K562 (cell line): ENCODE data around the gene STX3. TPM values are rescaled to one million over a fixed set of nuclear protein-coding genes. Genes with fewer than 3 reads are reported as not detected.

Source experiments
- ATAC-seq: fragments of 200-7000 bp; cut with Tn5 transposase; 3 replicates; pipeline ENCODE4 v1.9.1; 2020; ENCODE audit warnings: moderate library complexity
- BruUV-seq: library from RNA; stranded (reverse); fragments of 400-500 nt; replicated peaks from 2 replicates; lab custom pipeline; 2021; lab: Mats Ljungman, UMichigan
- CTCF ChIA-PET: fragments of 300-600 bp; formaldehyde crosslinking; extraction: SDS; loops from one replicate; lab custom pipeline; 2021; ENCODE audit warnings: low intra/inter-chr PET ratio; lab: Yijun Ruan, JAX
- POLR2A ChIA-PET: fragments of 300-600, 350-650 bp; sonication (Branson Sonifier 250); formaldehyde crosslinking; extraction: SDS; loops from one replicate; lab custom pipeline; 2021; ENCODE audit warnings: antibody characterized with exemption, inconsistent platforms; lab: Yijun Ruan, JAX
- DNase-seq, 4 experiments: peaks; one replicate each; pipeline versions ENCODE4 v3.0.0 to v3.0.0-alpha.2; 2011 to 2018; ENCODE audit warnings: low spot score in 3 of 4, mixed read lengths in 3 of 4; ENCODE audit errors: extremely low read depth in 1 of 4
- FAIRE-seq: peaks from 2 replicates; lab custom pipeline; 2011; peaks lifted over from hg19 to GRCh38; lab: Jason Lieb, UNC
- H2AFZ ChIP-seq: 2 replicates; pipeline ENCODE4 v1.6.0; 2011; ENCODE audit warnings: low read depth, low read length, control low read depth, inconsistent platforms
- H3K27ac ChIP-seq: fragments of 200-600 bp; 3 replicates; pipeline ENCODE4 v1.8.0; 2011; ENCODE audit warnings: low read depth, mild to moderate bottlenecking, control low read depth, inconsistent platforms, low read length, moderate library complexity, mixed read lengths; ENCODE audit errors: extremely low read depth
- H3K27me3 ChIP-seq, 2 experiments: fragments of 300-600 bp in 1 of 2; 2 replicates in 1 of 2; 3 replicates in 1 of 2; pipeline versions ENCODE4 v1.6.0 to v1.8.0; 2011; ENCODE audit warnings: inconsistent platforms in 2 of 2, low read length in 2 of 2, mild to moderate bottlenecking in 1 of 2, mixed read lengths in 1 of 2, moderate library complexity in 1 of 2; ENCODE audit not compliant: control insufficient read depth in 2 of 2, insufficient read depth in 2 of 2
- H3K36me3 ChIP-seq: fragments of 300-600 bp; 3 replicates; pipeline ENCODE4 v1.8.0; 2011; ENCODE audit warnings: mild to moderate bottlenecking, low read length, inconsistent platforms; ENCODE audit not compliant: control insufficient read depth, insufficient read depth
- H3K4me1 ChIP-seq, 2 experiments: fragments of 200-600 bp in 1 of 2; replicated peaks in 1 of 2; 2 replicates in 1 of 2; 3 replicates in 1 of 2; pipeline versions ENCODE4 v1.5.1 to v1.8.0; 2011; ENCODE audit warnings: inconsistent platforms in 2 of 2, low read length in 2 of 2, mild to moderate bottlenecking in 1 of 2, mixed read lengths in 1 of 2, moderate library complexity in 1 of 2; ENCODE audit not compliant: control insufficient read depth in 2 of 2, insufficient read depth in 2 of 2
- H3K4me2 ChIP-seq: 2 replicates; pipeline ENCODE4 v1.6.1; 2011; ENCODE audit warnings: low read length, control low read depth, inconsistent platforms, mixed read lengths; ENCODE audit not compliant: insufficient read depth
- H3K4me3 ChIP-seq: fragments of 200-600 bp; sonication (generic), shearing (Covaris generic); 2 replicates; pipeline ENCODE4 v1.5.1; 2016; ENCODE audit warnings: control low read depth, inconsistent platforms
- H3K79me2 ChIP-seq: fragments of 200-600 bp; 3 replicates; pipeline ENCODE4 v1.8.0; 2011; ENCODE audit warnings: low read length, inconsistent platforms; ENCODE audit not compliant: control insufficient read depth, insufficient read depth
- H3K9ac ChIP-seq, 2 experiments: 2 replicates each; pipeline versions ENCODE4 v1.6.0 to v1.6.1; 2011; ENCODE audit warnings: low read depth in 2 of 2, low read length in 2 of 2, control low read depth in 1 of 2, inconsistent platforms in 1 of 2, mild to moderate bottlenecking in 1 of 2, mixed read lengths in 1 of 2; ENCODE audit not compliant: insufficient read depth in 1 of 2
- H3K9me1 ChIP-seq: one replicate; pipeline ENCODE4 v1.6.0; 2011; ENCODE audit warnings: inconsistent platforms, mild to moderate bottlenecking, low read length, moderate library complexity; ENCODE audit not compliant: control insufficient read depth, insufficient read depth
- H3K9me3 ChIP-seq: replicated peaks from 2 replicates; pipeline ENCODE4 v1.5.1; 2011; ENCODE audit warnings: low read depth, low read length, inconsistent platforms; ENCODE audit not compliant: control insufficient read depth, insufficient read depth
- H4K20me1 ChIP-seq: replicated peaks from 2 replicates; pipeline ENCODE4 v1.6.1; 2011; ENCODE audit warnings: low read length, inconsistent platforms, mixed read lengths; ENCODE audit not compliant: control insufficient read depth, insufficient read depth
- CCAR2 ChIP-seq: fragments of 200-400 bp; formaldehyde crosslinking; IDR thresholded peaks from 2 replicates; pipeline ENCODE4 v1.6.1; 2017; ENCODE audit warnings: mild to moderate bottlenecking, low read depth, low read length
- DNMT1 ChIP-seq: fragments of 450-650 bp; IDR thresholded peaks from 2 replicates; pipeline ENCODE4 v1.6.1; 2016; ENCODE audit warnings: antibody characterized with exemption, mild to moderate bottlenecking
- ETS2 ChIP-seq: IDR thresholded peaks from 2 replicates; pipeline ENCODE4 v1.6.1; 2016; ENCODE audit warnings: borderline replicate concordance, missing genetic modification characterization, mild to moderate bottlenecking, moderate library complexity, missing compliant biosample characterization; ENCODE audit not compliant: poor library complexity, severe bottlenecking
- EWSR1 ChIP-seq: fragments of 450-650 bp; IDR thresholded peaks from 2 replicates; pipeline ENCODE4 v1.6.1; 2018; ENCODE audit warnings: borderline replicate concordance, mild to moderate bottlenecking, low read depth, moderate library complexity; ENCODE audit not compliant: partially characterized antibody
- GTF2F1 ChIP-seq: IDR thresholded peaks from 2 replicates; pipeline ENCODE4 v1.6.1; 2011; ENCODE audit warnings: low read depth, low read length, improper control_type of control experiment
- HDAC1 ChIP-seq, 2 experiments: fragments of 450-650 bp; IDR thresholded peaks; 2 replicates each; pipeline ENCODE4 v1.6.1; 2016 to 2017; ENCODE audit warnings: inconsistent platforms in 1 of 2, mild to moderate bottlenecking in 1 of 2, moderate library complexity in 1 of 2
- IRF1 ChIP-seq: sonication (generic); formaldehyde crosslinking; IDR thresholded peaks from 2 replicates; pipeline ENCODE4 v1.8.0; 2022; ENCODE audit warnings: missing genetic modification reagents, mild to moderate bottlenecking, borderline replicate concordance
- KAT2B ChIP-seq: IDR thresholded peaks from one replicate; pipeline ENCODE4 v1.6.1; 2012; ENCODE audit warnings: low read depth, mild to moderate bottlenecking, control low read depth, inconsistent platforms, low read length, moderate library complexity
- MAFF ChIP-seq: IDR thresholded peaks from 2 replicates; pipeline ENCODE4 v1.6.1; 2012; ENCODE audit warnings: low read length, improper control_type of control experiment
- MBD2 ChIP-seq: sonication (generic); IDR thresholded peaks from 2 replicates; pipeline ENCODE4 v1.6.1; 2016; ENCODE audit warnings: low read depth, borderline replicate concordance
- MCM2 ChIP-seq: fragments of 450-650 bp; IDR thresholded peaks from 2 replicates; pipeline ENCODE4 v1.6.1; 2017; ENCODE audit warnings: low read depth, mild to moderate bottlenecking
- NFE2 ChIP-seq: IDR thresholded peaks from 2 replicates; pipeline ENCODE4 v1.6.1; 2014; ENCODE audit warnings: antibody characterized with exemption, low read depth
- RBFOX2 ChIP-seq: fragments of 200-400 bp; formaldehyde crosslinking; IDR thresholded peaks from 2 replicates; pipeline ENCODE4 v1.6.1; 2017; ENCODE audit warnings: low read depth, mild to moderate bottlenecking, low read length, moderate library complexity
- RCOR1 ChIP-seq, 2 experiments: IDR thresholded peaks; 2 replicates each; pipeline ENCODE4 v1.6.1; 2012; ENCODE audit warnings: low read depth in 2 of 2, low read length in 2 of 2, borderline replicate concordance in 1 of 2, improper control_type of control experiment in 1 of 2
- SMARCE1 ChIP-seq: fragments of 450-650 bp; IDR thresholded peaks from 2 replicates; pipeline ENCODE4 v1.7.1; 2016; ENCODE audit warnings: mild to moderate bottlenecking
- STAT5B ChIP-seq: fragments of 250-450 bp; sonication (Bioruptor Pico); IDR thresholded peaks from 2 replicates; pipeline ENCODE4 v1.8.0; 2021; ENCODE audit warnings: mild to moderate bottlenecking, inconsistent platforms
- TFAP4 ChIP-seq: sonication (generic); formaldehyde crosslinking; IDR thresholded peaks from 2 replicates; pipeline ENCODE4 v1.8.0; 2022; ENCODE audit warnings: missing genetic modification reagents, mild to moderate bottlenecking, moderate library complexity, borderline replicate concordance
- ZNF124 ChIP-seq: sonication (generic); formaldehyde crosslinking; IDR thresholded peaks from 2 replicates; pipeline ENCODE4 v1.8.1; 2022; ENCODE audit warnings: missing genetic modification reagents
- WGBS: fragments of 100-300 bp; shearing (Covaris generic); methylation state at CpG from one replicate; pipeline ENCODE4 v1.1.6; 2016; ENCODE audit warnings: low coverage, mixed read lengths; ENCODE audit not compliant: insufficient coverage; ENCODE audit errors: missing lambda C conversion rate; 5-methylcytosine and 5-hydroxymethylcytosine counted together
- in situ Hi-C: fragments of 300-500 bp; cut with MboI; formaldehyde crosslinking; loops from 4 replicates; pipeline ENCODE4 v1.15.0; 2018; ENCODE audit warnings: inconsistent platforms, mixed read lengths
- intact Hi-C: fragments of 100-400 bp; cut with micrococcal nuclease; formaldehyde crosslinking; loops from 2 replicates; pipeline ENCODE4 v1.14.2; 2022
- polyA plus RNA-seq, 8 experiments: library from polyadenylated mRNA; depleted of rRNA in 4 of 8; stranded (reverse) in 5 of 8; unstranded in 3 of 8; fragments of >200 nt; fragmentation: Nextera tagmentation in 2 of 8; fragmentation: Illumina TruSeq in 1 of 8; extraction: Ambion mirVana in 2 of 8; extraction: Trizol in 1 of 8; gene quantifications; 2 replicates each; pipeline versions ENCODE4 v1.2.1 to v1.2.3, GENCODE V29; 2011 to 2014; ENCODE audit warnings: inconsistent platforms in 1 of 8, missing spikeins in 1 of 8
- total RNA-seq, 7 experiments: library from RNA; depleted of rRNA in 6 of 7; stranded (reverse); fragments of >200 nt in 6 of 7; fragmentation: Illumina TruSeq in 2 of 7; extraction: Trizol in 2 of 7; gene quantifications; 2 replicates each; pipeline versions ENCODE4 v1.2.1 to v1.2.3, GENCODE V29; 2011 to 2021; ENCODE audit warnings: low replicate concordance in 1 of 7

The STX3 gene
- total and polyA plus RNA-seq, 9 of the 15 experiments (the other 6 are each of a cell fraction or from before 2014, with no cell fraction given) = 12.0 to 91.6 (median 48.7) TPM

- TF ChIP-seq MAFF (no peak), STAT5B (CRISPR knock-in tag) (no peak), RCOR1 (IDR thresholded peaks at IDR 0.05; ENCODE audit: borderline replicate concordance in 1 of 2, low read depth in 2 of 2, low read length in 2 of 2) (no peak)
- TF ChIP-seq, all 486 proteins: peak for 8
Measured at GRCh38 chr11:59754494-59754858, 700 bp upstream of the STX3 start (continued).

- peaks cover 58% of the 10 kb centered on the region for H3K79me2 ChIP-seq
- H2AFZ ChIP-seq = peak overlapping the region; percentile 96
- H3K9me1 ChIP-seq = peaks cover 3% of the 10 kb centered on the region
- peaks cover 19 to 33% of the 10 kb centered on the region in 2 experiments; a peak in 4 of 5 replicates for H3K4me1 ChIP-seq
- H4K20me1 ChIP-seq = peaks cover 14% of the 10 kb centered on the region
- ATAC-seq = peak; percentile 80
- H3K27ac ChIP-seq = peak overlapping the region; percentile 88
- H3K9ac ChIP-seq = peak overlapping the region; percentile 84 to 88
- DNase-seq = peak; percentile 79 to 84 (median 83)
- ChIA-PET POLR2A (interaction anchor here (0.6 to 4.0 kb wide), 11 partner anchors 10 to 1163 kb away, joined by 3 to 32 read pairs (median 4); partner anchors contain the start of gene MRPL16), CTCF (interaction anchor here (0.7 to 3.8 kb wide), 2 partner anchors 47 kb away, joined by 4 to 28 read pairs; no protein-coding TSS in a partner anchor)
- in situ Hi-C loops = loop anchor here (5.0 kb wide), 1 partner anchor 46 kb away; no protein-coding TSS in a partner anchor
- BruUV-seq = no TSS peak
- peak overlapping the region; percentile 94 for H3K4me3 ChIP-seq
- intact Hi-C loops = loop anchor here (2.0 to 10.0 kb wide), 3 partner anchors 75 to 299 kb away; partner anchors contain the start of gene MS4A3
- peaks cover 26% of the 10 kb centered on the region; the same call in 1 of the 3 replicates for H3K36me3 ChIP-seq
- H3K27me3 ChIP-seq = no peaks in the 10 kb centered on the region
- WGBS = 0% methylated on average over 14 of the region's 23 CpGs
- H3K4me2 ChIP-seq = peak overlapping the region; percentile 94
- no peaks in the 10 kb centered on the region for H3K9me3 ChIP-seq
- peak; percentile 52 for FAIRE-seq
- TF ChIP-seq GTF2F1 (no peak), DNMT1 (no peak), IRF1 (CRISPR knock-in tag) (no peak), TFAP4 (CRISPR knock-in tag) (peak; percentile 77), KAT2B (no peak), SMARCE1 (peak; percentile 79), MCM2 (no peak), MBD2 (0 out of 2 replicates have a peak, but pooled peaks have one; percentile 15), HDAC1 (IDR thresholded peaks at IDR 0.05) (peak in 1 of 2 experiments; percentile 54; a peak in 1 of 4 replicates), EWSR1 (no peak), ZNF124 (CRISPR knock-in tag) (no peak), RBFOX2 (peak; percentile 4; the same call in 1 of the 2 replicates), ETS2 (tag) (no peak), NFE2 (no peak), CCAR2 (no peak)
Measured at GRCh38 chr11:59755701-59756557, 753 bp downstream of the STX3 start.
